LoVo (cell line): ENCODE results near the gene GRIK1.
A peak's percentile ranks its signal among the peaks of the same experiment; 100 is the strongest.

Source experiments
- DNase-seq: peaks from one replicate; pipeline ENCODE4 v3.0.0-alpha.2; 2016; ENCODE audit warnings: low spot score

Gene GRIK1

GRCh38 chr21:29671728-29672127 is 268.1 kb downstream of the GRIK1 start:
- no peak for DNase-seq

- no peak for DNase-seq
Observed at GRCh38 chr21:29670228-29670627, 269.6 kb downstream of the GRIK1 start.

- no peak for DNase-seq
Observed at GRCh38 chr21:29669416-29669815, 270.4 kb downstream of the GRIK1 start.

GRCh38 chr21:29667651-29668050 is 272.1 kb downstream of the GRIK1 start:
- no peak for DNase-seq

- no peak for DNase-seq
Observed at GRCh38 chr21:29664615-29665014, 275.2 kb downstream of the GRIK1 start.

- no peak for DNase-seq
Observed at GRCh38 chr21:29661672-29662442, 277.9 kb downstream of the GRIK1 start.

GRCh38 chr21:29660047-29660720 is 279.6 kb downstream of the GRIK1 start:
- DNase-seq: no peak

- no peak for DNase-seq
Observed at GRCh38 chr21:29658934-29659203, 280.9 kb downstream of the GRIK1 start.

GRCh38 chr21:29658177-29658933 is 281.4 kb downstream of the GRIK1 start:
- no peak for DNase-seq

GRCh38 chr21:29657240-29657989 is 282.4 kb downstream of the GRIK1 start:
- DNase-seq: no peak

GRCh38 chr21:29656504-29657239 is 283.1 kb downstream of the GRIK1 start:
- DNase-seq: peak; percentile 2

GRCh38 chr21:29655577-29655976 is 284.2 kb downstream of the GRIK1 start:
- no peak for DNase-seq

- no peak for DNase-seq
Observed at GRCh38 chr21:29654855-29655254, 284.9 kb downstream of the GRIK1 start.

GRCh38 chr21:29654203-29654602 is 285.6 kb downstream of the GRIK1 start:
- DNase-seq: no peak

- no peak for DNase-seq
Observed at GRCh38 chr21:29650523-29651022, 289.2 kb downstream of the GRIK1 start.

GRCh38 chr21:29649406-29649814 is 290.4 kb downstream of the GRIK1 start:
- DNase-seq: no peak

- DNase-seq: no peak
Observed at GRCh38 chr21:29648710-29649240, 291.0 kb downstream of the GRIK1 start.

GRCh38 chr21:29647353-29647781 is 292.4 kb downstream of the GRIK1 start:
- no peak for DNase-seq

- no peak for DNase-seq
Observed at GRCh38 chr21:29645666-29646553, 293.9 kb downstream of the GRIK1 start.

- no peak for DNase-seq
Observed at GRCh38 chr21:29643289-29643688, 296.5 kb downstream of the GRIK1 start.
